ENCODE data around the gene ST7. TPM values are rescaled to one million over a fixed set of nuclear protein-coding genes. Genes with fewer than 3 reads are reported as not detected.

ST7 gene
- total RNA-seq, 2 donors from 2014 or later, result 12.6 to 13.7 TPM

DNA sequence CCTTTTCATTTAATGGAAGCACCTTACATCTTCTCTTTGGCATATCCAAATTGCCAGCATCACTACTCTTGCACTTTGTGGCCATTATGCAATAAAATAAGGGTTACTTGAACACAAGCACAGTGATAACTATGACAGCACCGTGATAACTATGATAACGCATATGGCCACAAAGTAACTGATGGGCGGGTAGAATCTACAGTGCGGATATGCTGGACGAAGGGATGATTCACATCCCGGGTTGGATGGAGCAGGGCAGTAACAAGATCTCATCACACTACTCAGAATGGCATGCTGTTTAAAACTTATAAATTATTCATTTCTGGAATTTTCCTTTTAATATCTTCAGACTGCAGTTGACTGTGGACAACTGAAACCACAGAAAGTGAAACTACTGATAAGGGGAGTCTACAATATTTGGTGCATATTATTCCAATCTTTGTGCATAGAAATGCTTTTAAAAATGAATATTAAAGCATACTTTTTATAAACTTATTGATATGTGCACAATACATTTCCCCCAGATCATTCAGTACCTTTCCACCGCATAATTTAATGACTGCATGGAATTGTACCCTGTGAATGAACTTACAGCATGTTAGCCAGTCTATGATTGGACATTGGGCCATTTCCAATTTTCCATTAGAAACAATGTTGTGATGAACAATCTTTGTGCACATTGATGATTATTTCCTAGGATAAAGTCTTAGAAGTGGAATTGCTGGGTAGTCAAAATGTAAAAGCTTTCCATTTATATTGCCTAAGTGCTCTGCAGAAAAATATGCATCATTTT, 233.1 kb downstream of the ST7 start:
- no peak for DNase-seq
- intact Hi-C loops (cut with DNase I, micrococcal nuclease), result no loop called here

GRCh38 chr7:117188376-117188775, 235.1 kb downstream of the ST7 start:
- no peak for ATAC-seq
- intact Hi-C loops (cut with DNase I, micrococcal nuclease), result no loop called here
- DNase-seq, result no peak

More for the DNA sequence above, 233.1 kb downstream of the ST7 start:
- no peak for ATAC-seq

DNA sequence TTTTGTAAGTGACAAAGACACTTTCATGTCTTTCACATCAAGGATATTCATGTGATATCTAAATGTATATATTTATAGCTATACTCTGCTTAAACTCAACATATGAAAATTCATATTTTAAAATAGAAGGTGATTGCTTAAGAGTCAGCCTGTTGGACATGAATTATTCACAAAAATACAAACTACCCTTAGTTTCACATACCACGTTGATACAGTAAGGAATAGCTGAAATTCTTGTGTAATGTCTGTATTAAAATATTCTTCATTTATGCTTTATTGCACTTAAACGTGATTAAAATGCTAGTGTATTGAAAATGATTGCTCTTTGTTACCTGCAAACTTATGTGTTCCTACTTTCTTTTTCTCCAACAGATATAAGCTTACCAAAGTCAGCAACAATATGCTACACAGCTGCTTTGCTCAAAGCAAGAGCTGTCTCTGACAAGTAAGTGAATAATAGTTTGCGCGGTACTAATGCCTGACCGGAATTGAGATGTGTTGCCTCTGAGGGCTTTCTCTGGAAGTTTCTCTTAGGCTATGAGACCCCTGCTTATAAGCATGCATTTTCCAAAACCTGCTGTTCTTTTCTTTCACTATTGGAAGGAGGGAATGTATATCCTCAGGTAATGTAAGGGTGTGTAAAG, 235.8 kb downstream of the ST7 start:
- no peak for DNase-seq
- no peak for ATAC-seq
- intact Hi-C loops (cut with DNase I, micrococcal nuclease), result no loop called here

DNA sequence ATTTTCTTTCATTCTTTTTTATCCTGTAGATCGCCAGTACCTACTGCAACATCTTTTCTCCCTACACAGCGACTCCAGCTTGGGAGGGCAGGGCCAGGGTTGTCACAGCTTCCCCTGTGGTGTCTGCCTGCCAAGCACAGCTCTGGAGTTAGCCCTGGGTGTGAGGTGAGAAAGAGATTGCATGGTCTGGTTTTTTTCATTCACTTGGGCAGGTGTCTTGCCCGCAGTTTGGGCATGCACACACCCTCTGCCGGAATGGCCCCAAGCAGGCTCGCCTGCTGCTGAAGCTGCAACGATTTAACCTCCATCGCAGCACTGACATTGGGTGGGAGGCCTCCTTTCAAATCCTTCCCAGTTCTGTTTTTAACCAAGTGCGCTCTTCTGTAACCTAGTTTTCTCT, 236.8 kb downstream of the ST7 start:
- no peak for DNase-seq
- no peak for ATAC-seq
- intact Hi-C loops (cut with DNase I, micrococcal nuclease), result no loop called here

- no peak for ATAC-seq
- no peak for DNase-seq
- intact Hi-C loops (cut with DNase I, micrococcal nuclease), result no loop called here
Observed at GRCh38 chr7:117190746-117191435, 237.6 kb downstream of the ST7 start.

- DNase-seq (no peak), ATAC-seq (no peak)
- intact Hi-C loops (cut with DNase I, micrococcal nuclease), result no loop called here
Observed at GRCh38 chr7:117192108-117192507, 238.8 kb downstream of the ST7 start.

DNA sequence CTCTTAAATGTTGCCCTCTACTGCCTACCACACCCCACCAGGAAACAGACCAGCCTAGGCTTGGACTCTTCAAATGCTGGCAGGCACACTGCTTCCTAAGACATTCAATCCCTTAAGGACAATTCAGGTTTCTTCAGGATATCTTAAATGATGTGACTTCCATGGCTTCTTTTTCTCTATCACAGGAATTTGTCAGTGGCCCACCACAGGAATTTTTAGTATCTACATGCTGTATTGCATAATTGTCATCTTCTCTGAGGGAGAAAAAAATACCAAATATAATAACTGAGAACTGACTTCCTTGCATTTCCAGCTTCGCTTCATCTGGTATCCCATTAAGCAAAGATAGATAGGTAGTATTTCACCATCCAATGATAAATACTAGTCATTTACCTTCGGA, 240.3 kb downstream of the ST7 start:
- intact Hi-C loops (cut with DNase I, micrococcal nuclease), result no loop called here
- ATAC-seq, result no peak
- DNase-seq, result no peak

DNA sequence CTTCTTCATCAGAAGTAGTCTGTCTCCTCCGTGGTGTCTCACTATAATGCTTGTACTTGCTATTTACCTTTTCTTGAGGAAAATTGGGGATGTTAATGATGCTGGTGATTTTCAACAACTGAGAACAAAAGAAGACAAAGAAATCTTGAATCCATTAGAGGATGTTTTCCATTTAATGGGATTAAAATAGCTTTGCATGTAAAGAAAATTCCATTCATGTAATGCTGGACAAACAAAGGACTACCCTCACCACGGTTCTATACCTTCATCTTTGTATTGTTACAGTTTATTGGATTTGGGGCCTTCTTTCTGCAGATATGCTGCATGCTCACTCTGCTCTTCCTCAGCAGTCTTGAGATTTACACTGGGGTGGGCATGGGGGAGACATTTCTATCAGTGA, 241.1 kb downstream of the ST7 start:
- ATAC-seq (no peak), DNase-seq (no peak)
- intact Hi-C loops (cut with DNase I, micrococcal nuclease), result no loop called here

GRCh38 chr7:117195361-117196029, 242.2 kb downstream of the ST7 start:
- ATAC-seq, result no peak
- intact Hi-C loops (cut with DNase I, micrococcal nuclease), result no loop called here
- DNase-seq, result no peak

DNA sequence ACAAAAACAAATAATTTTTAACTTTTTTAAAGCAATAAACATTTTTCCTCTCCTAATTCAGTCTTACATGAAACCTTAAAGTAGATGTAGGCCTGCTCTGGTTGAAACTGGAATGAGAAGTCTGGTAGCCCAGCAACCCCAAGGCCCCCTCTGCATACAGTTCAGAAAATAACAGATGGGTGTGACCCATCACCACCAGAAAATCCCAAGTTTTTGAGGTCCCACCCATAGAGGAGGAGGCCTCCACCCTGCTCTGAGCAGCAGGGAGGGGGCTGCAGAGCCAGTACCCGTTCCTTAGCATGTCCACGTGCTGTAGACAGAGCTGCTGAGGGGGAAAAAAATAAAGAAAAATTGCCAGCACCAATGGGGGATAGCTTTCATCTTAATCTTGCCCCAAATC, 246.8 kb downstream of the ST7 start:
- ATAC-seq (no peak), DNase-seq (no peak)
- intact Hi-C loops (cut with DNase I, micrococcal nuclease), result no loop called here

DNA sequence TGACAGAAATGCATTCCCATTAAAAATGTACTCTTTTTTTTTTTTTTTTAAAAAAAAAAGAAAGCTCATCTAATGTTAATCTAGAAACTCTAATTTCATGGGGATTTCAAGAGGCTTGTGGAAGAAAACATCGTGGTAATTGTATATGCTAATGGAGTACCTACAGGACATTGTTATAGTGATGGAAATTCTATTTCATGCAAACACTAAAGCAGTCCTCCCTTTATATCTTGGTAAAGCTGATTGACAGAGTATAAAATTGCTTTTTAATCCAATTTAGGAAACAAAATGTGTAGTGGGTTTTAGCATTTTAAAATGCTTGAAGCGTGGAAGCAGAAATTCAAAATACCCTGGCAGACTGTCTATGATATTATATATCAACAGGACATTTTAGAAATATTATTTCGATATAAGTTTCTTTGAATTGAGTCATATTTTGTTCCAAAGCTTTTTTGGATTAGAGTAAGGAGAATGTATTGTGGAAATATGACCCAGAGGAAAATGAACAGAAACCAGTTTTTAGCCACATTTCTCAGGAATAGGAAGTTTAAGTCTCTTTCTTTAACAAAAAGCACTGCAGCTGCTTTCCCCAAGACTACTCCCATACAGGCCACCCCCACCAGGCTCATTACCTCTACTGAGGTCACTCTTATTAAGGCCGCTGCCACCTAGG, 247.6 kb downstream of the ST7 start:
- intact Hi-C loops (cut with DNase I, micrococcal nuclease), result no loop called here
- ATAC-seq (no peak), DNase-seq (no peak)

DNA sequence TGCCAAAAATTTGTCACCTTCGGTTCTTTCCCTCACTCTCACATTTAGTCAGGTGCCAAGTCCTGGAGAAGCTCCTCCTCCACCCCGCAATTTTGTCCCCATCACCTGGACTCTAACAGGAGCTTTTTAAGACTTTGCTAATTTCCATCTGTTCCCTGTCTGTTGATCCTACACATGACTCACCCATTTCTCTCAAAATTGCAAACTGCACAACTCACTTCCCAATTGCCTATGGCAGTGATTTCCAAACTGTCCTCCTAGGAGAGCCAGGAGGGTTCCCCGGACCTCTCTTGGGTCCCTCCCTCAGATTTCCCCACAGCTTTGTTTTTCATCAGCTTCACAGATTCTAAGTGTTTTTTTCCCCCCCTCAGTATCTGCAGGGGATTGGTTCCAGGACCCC, 249.2 kb downstream of the ST7 start:
- DNase-seq (no peak), ATAC-seq (no peak)
- intact Hi-C loops (cut with DNase I, micrococcal nuclease), result no loop called here

DNA sequence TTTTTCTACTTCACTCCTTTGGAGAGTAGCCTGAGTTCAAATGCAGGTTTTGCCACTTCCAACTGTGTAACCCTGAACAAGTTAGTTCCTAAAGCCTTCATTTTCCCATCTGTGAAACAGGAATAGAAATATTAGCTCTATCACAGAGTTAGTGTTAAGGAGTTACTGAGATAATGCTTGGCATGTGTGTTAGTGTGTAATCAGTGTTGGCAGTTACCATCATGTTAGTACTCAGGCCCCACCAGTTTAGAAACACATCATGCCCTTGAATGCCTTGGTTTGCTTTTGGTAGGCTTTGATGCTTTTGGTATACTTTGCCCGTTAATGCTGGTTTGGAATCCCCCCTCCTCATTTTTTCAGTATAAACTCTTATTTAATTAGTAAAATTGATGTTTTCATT, 249.9 kb downstream of the ST7 start:
- intact Hi-C loops (cut with DNase I, micrococcal nuclease), result no loop called here
- no peak for DNase-seq

DNA sequence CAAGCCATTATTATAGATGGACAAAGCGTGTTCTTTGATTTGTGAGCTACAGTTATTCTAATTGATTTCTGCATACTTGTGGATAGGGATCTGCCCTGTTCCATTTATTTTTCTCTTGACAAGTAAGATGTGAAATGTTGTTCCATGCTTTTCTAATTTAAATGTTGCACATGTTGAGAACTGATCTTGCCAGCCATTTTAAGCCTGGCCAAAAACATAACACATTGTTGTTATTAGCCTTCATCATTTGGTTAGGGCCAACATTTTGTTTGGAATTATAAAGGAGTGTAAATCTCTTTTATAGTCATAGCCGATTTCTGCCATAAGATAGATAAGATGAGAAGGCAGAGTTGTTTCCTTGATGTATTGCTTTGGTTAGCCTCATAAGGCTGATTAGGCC, 252.6 kb downstream of the ST7 start:
- DNase-seq (no peak), ATAC-seq (no peak)
- intact Hi-C loops (cut with DNase I, micrococcal nuclease), result no loop called here

More for the DNA sequence above, 249.9 kb downstream of the ST7 start:
- ATAC-seq, result no peak

DNA sequence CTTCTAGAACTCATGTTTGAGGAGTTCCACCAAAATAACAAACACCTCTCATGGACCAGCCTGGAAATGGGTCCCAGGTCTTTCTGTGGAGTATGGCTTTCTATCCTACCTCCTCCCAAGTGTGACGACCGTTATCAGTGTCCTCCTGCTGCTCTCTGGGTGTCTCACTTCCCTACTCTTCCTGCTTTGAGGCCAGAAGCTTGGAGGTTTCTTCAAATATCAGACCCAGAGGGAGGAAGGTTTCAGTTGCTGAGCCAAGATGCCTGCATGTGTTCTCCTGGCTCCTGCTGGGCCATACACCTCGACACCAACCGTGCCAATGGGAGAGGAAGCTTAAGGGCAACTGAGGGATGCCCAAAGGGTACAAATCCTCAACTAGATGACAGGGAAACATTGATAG, 255.0 kb downstream of the ST7 start:
- intact Hi-C loops (cut with DNase I, micrococcal nuclease), result no loop called here
- ATAC-seq (no peak), DNase-seq (no peak)

GRCh38 chr7:117210397-117210796, 257.1 kb downstream of the ST7 start:
- ATAC-seq (no peak), DNase-seq (no peak)
- intact Hi-C loops (cut with DNase I, micrococcal nuclease), result no loop called here

- intact Hi-C loops (cut with DNase I, micrococcal nuclease), result no loop called here
- ATAC-seq (no peak), DNase-seq (no peak)
Observed at GRCh38 chr7:117210908-117211307, 257.6 kb downstream of the ST7 start.

- intact Hi-C loops (cut with DNase I, micrococcal nuclease), result no loop called here
- ATAC-seq, result no peak
- DNase-seq, result no peak
Observed at GRCh38 chr7:117211614-117212013, 258.3 kb downstream of the ST7 start.

Data from left colon (tissue), 2 donors.